GM23338 (cell line): ENCODE measurements around the gene RUSC1. TPM values are rescaled to one million over a fixed set of nuclear protein-coding genes. Genes with fewer than 3 reads are reported as not detected.
A peak's percentile ranks its signal among the peaks of the same experiment; 100 is the strongest.

ENCODE experiments used
- ATAC-seq: fragments of 200-7000 bp; cut with Tn5 transposase; 3 replicates; pipeline ENCODE4 v1.9.1; 2020
- DNase-seq: peaks from one replicate; pipeline ENCODE4 v3.0.0-alpha.2; 2015; ENCODE audit warnings: low spot score
- H2AFZ ChIP-seq: fragments of 200-600 bp; sonication (generic); 2 replicates; pipeline ENCODE4 v1.8.0; 2016; ENCODE audit warnings: antibody characterized with exemption, mild to moderate bottlenecking, moderate library complexity
- H3F3A ChIP-seq: fragments of 200-600 bp; sonication (generic); replicated peaks from 2 replicates; pipeline ENCODE4 v1.8.0; 2017; ENCODE audit warnings: antibody characterized with exemption, mixed run types, low read depth
- H3K27ac ChIP-seq: fragments of 200-600 bp; sonication (generic); 2 replicates; pipeline ENCODE4 v1.6.1; 2016; ENCODE audit warnings: low read depth
- H3K27me3 ChIP-seq: fragments of 200-600 bp; sonication (generic); 2 replicates; pipeline ENCODE4 v1.8.0; 2016; ENCODE audit warnings: mild to moderate bottlenecking, mixed run types, moderate library complexity; ENCODE audit not compliant: insufficient read depth
- H3K36me3 ChIP-seq: fragments of 200-600 bp; sonication (generic); 2 replicates; pipeline ENCODE4 v1.8.0; 2016; ENCODE audit warnings: mild to moderate bottlenecking; ENCODE audit not compliant: insufficient read depth
- H3K4me1 ChIP-seq: fragments of 200-600 bp; sonication (generic); 2 replicates; pipeline ENCODE4 v1.8.0; 2016; ENCODE audit warnings: mild to moderate bottlenecking, moderate library complexity; ENCODE audit not compliant: insufficient read depth
- H3K4me2 ChIP-seq: fragments of 200-600 bp; sonication (generic); 2 replicates; pipeline ENCODE4 v1.7.1; 2017; ENCODE audit warnings: mixed run types
- H3K4me3 ChIP-seq: fragments of 200-600 bp; sonication (generic); 2 replicates; pipeline ENCODE4 v1.6.1; 2016; ENCODE audit warnings: mixed run types
- H3K79me2 ChIP-seq: fragments of 200-600 bp; sonication (generic); replicated peaks from 2 replicates; pipeline ENCODE4 v1.8.0; 2017; ENCODE audit warnings: mild to moderate bottlenecking; ENCODE audit not compliant: insufficient read depth
- H3K9me2 ChIP-seq: fragments of 200-600 bp; sonication (generic); 2 replicates; pipeline ENCODE4 v1.8.0; 2017; ENCODE audit not compliant: insufficient read depth
- H4K20me1 ChIP-seq: fragments of 200-600 bp; sonication (generic); replicated peaks from 2 replicates; pipeline ENCODE4 v1.8.0; 2017; ENCODE audit warnings: mild to moderate bottlenecking; ENCODE audit not compliant: insufficient read depth
- H3K27ac Mint-ChIP-seq: 2 replicates; pipeline ENCODE4 v1.8.0; 2020; ENCODE audit warnings: inconsistent platforms, mild to moderate bottlenecking, moderate library complexity, mixed read lengths
- H3K27me3 Mint-ChIP-seq: 3 replicates; pipeline ENCODE4 v1.8.0; 2022; ENCODE audit warnings: low read depth, mild to moderate bottlenecking, moderate library complexity, mixed read lengths, inconsistent platforms; ENCODE audit not compliant: insufficient read depth, poor library complexity
- H3K36me3 Mint-ChIP-seq: 3 replicates; pipeline ENCODE4 v1.8.0; 2021; ENCODE audit warnings: low read depth, mild to moderate bottlenecking, inconsistent platforms, moderate library complexity, mixed read lengths
- H3K4me1 Mint-ChIP-seq: 3 replicates; pipeline ENCODE4 v1.8.0; 2020; ENCODE audit warnings: mild to moderate bottlenecking, inconsistent platforms, mixed read lengths
- H3K4me3 Mint-ChIP-seq: 3 replicates; pipeline ENCODE4 v1.8.0; 2021; ENCODE audit warnings: moderate library complexity, mild to moderate bottlenecking, inconsistent platforms, mixed read lengths
- H3K9me3 Mint-ChIP-seq: 3 replicates; pipeline ENCODE4 v1.8.0; 2020; ENCODE audit warnings: moderate library complexity, mild to moderate bottlenecking, inconsistent platforms, mixed read lengths
- CREB1 ChIP-seq: fragments of 250-450 bp; sonication (Bioruptor Pico); IDR thresholded peaks from 2 replicates; pipeline ENCODE4 v1.5.0; 2020; ENCODE audit warnings: low read depth, mild to moderate bottlenecking, moderate library complexity
- CTCF ChIP-seq, 2 experiments: fragments of 200-600 bp in 1 of 2; sonication (generic) in 1 of 2; conservative IDR thresholded peaks; 2 replicates each; pipeline versions ENCODE4 v1.5.1 to v1.6.1; 2016 to 2017; ENCODE audit warnings: antibody characterized with exemption in 2 of 2, low read depth in 2 of 2, mild to moderate bottlenecking in 2 of 2, moderate library complexity in 1 of 2
- ETS1 ChIP-seq: IDR thresholded peaks from 2 replicates; pipeline ENCODE4 v1.6.1; 2016; ENCODE audit warnings: antibody characterized with exemption
- EZH2 ChIP-seq: fragments of 200-600 bp; sonication (generic); IDR thresholded peaks from one replicate; pipeline ENCODE4 v1.8.0; 2017; ENCODE audit warnings: antibody characterized with exemption, mild to moderate bottlenecking, low read depth; ENCODE audit not compliant: unreplicated experiment
- EZH2phosphoT487 ChIP-seq: fragments of 200-600 bp; sonication (generic); IDR thresholded peaks from one replicate; pipeline ENCODE4 v1.8.1; 2018; ENCODE audit warnings: antibody characterized with exemption; ENCODE audit not compliant: unreplicated experiment
- JUNB ChIP-seq: IDR thresholded peaks from one replicate; pipeline ENCODE4 v1.6.1; 2016; ENCODE audit warnings: antibody characterized with exemption; ENCODE audit not compliant: unreplicated experiment
- POLR2AphosphoS5 ChIP-seq: IDR thresholded peaks from 2 replicates; pipeline ENCODE4 v1.6.1; 2016; ENCODE audit warnings: antibody characterized with exemption, low read depth
- REST ChIP-seq: IDR thresholded peaks from one replicate; pipeline ENCODE4 v1.6.1; 2018; ENCODE audit warnings: antibody characterized with exemption; ENCODE audit not compliant: unreplicated experiment
- STAT1 ChIP-seq: IDR thresholded peaks from one replicate; pipeline ENCODE4 v1.6.1; 2016; ENCODE audit warnings: antibody characterized with exemption; ENCODE audit not compliant: unreplicated experiment
- ZNF114 ChIP-seq: fragments of 250-450 bp; sonication (Bioruptor Pico); IDR thresholded peaks from 2 replicates; pipeline ENCODE4 v1.5.0; 2020; ENCODE audit warnings: mild to moderate bottlenecking, moderate library complexity
- ZNF331 ChIP-seq: fragments of 250-450 bp; sonication (Bioruptor Pico); IDR thresholded peaks from 2 replicates; pipeline ENCODE4 v1.5.0; 2020; ENCODE audit warnings: low read depth, mild to moderate bottlenecking, moderate library complexity
- polyA plus RNA-seq: library from polyadenylated mRNA; unstranded; fragments of >200 nt; fragmentation: Nextera tagmentation; extraction: Ambion mirVana; gene quantifications from 2 replicates; pipeline ENCODE4 v1.2.1, GENCODE V29; 2016
- total RNA-seq: library from RNA; depleted of rRNA; stranded (reverse); fragments of >200 nt; shearing (Covaris generic); gene quantifications from 2 replicates; pipeline ENCODE4 v1.2.3, GENCODE V29; 2014

RUSC1 gene
- total and polyA plus RNA-seq, 2 experiments from 2014 or later, result 53.4 to 87.7 TPM

- H3F3A ChIP-seq, result peaks cover 58% of the 10 kb centered on the region
- peak overlapping the region; percentile 99 for H3K4me2 ChIP-seq
- no peaks in the 10 kb centered on the region for H3K79me2 ChIP-seq
- H3K4me3 ChIP-seq, result peak overlapping the region; percentile 99
- Mint-ChIP-seq H3K27ac (peak overlapping the region; percentile 75; the same call in 1 of the 2 replicates), H3K36me3 (peaks cover 28% of the 10 kb centered on the region), H3K27me3 (peaks cover 24% of the 10 kb centered on the region), H3K9me3 (no peaks in the 10 kb centered on the region), H3K4me3 (peak overlapping the region; percentile 81), H3K4me1 (peaks cover 32% of the 10 kb centered on the region)
- H3K27me3 ChIP-seq, result peaks cover 7% of the 10 kb centered on the region
- H2AFZ ChIP-seq, result no peak overlapping the region
- DNase-seq (no peak), ATAC-seq (no peak)
- H3K27ac ChIP-seq, result peak overlapping the region; percentile 46
- no peak for TF ChIP-seq EZH2phosphoT487
- TF ChIP-seq POLR2AphosphoS5, result no peak
- TF ChIP-seq ZNF331, result no peak
- TF ChIP-seq CREB1, result no peak
- no peak for TF ChIP-seq ETS1
- TF ChIP-seq JUNB, result no peak
- TF ChIP-seq STAT1, result no peak
- no peak for TF ChIP-seq ZNF114 (CRISPR knock-in tag)
- no peak for TF ChIP-seq CTCF (conservative IDR thresholded peaks at IDR 0.05; ENCODE audit: low read depth in 2 of 2)
- TF ChIP-seq REST, result no peak
- no peak for TF ChIP-seq EZH2
- peaks cover 23% of the 10 kb centered on the region for H3K4me1 ChIP-seq
- H4K20me1 ChIP-seq, result peaks cover 21% of the 10 kb centered on the region
- H3K9me2 ChIP-seq, result no peaks in the 10 kb centered on the region
- peaks cover 22% of the 10 kb centered on the region for H3K36me3 ChIP-seq
These were observed 442 bp upstream of the RUSC1 start for GRCh38 chr1:155320252-155320651.
